ENCODE data around the gene SCUBE3.

SCUBE3 gene

DNA sequence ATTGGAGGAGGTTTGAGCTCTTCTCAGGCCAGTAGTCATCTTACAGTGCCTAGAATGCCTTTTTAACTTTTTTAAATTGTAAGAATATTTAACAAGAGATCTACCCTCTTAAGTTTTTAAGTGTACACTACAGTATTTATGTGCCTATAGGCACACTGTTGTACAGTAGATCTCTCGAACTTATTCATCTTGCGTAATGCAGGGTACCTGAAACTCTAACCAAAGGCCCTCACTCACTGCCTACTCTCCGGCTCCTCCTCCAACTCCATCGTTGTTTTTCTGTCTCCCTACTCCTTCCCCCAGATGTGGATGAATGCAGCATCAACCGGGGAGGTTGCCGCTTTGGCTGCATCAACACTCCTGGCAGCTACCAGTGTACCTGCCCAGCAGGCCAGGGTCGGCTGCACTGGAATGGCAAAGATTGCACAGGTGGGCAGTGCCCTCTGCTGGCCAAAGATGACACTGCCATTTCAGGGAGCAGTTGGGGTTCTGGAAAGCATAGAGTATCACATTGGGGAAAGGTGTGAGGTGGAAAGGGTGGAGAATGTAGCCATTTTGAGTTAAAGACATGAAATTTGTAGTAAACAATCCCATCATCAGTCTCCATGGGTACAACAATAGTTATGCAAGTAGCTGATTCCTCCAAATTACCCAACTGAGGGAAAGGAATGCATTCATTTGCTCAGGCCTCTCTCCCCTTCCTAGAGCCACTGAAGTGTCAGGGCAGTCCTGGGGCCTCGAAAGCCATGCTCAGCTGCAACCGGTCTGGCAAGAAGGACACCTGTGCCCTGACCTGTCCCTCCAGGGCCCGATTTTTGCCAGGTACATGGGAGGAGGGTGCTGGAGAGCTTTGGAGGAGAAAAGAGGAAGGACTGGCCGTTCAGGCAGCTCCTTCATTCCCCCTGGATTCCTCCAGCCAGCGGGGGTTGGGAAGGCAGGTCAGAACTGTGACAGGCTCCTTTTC lies 27.4 kb downstream of the SCUBE3 start:
- peak; percentile 63 for DNase-seq (ENCODE audit: low read depth)
- peak; percentile 98 for TF ChIP-seq CTCF (IDR thresholded peaks at IDR 0.05; ENCODE audit: low read length, missing control alignments)
- H3K4me3 ChIP-seq (replicated peaks; ENCODE audit: low read depth, low read length) = no peak overlapping the region

DNA sequence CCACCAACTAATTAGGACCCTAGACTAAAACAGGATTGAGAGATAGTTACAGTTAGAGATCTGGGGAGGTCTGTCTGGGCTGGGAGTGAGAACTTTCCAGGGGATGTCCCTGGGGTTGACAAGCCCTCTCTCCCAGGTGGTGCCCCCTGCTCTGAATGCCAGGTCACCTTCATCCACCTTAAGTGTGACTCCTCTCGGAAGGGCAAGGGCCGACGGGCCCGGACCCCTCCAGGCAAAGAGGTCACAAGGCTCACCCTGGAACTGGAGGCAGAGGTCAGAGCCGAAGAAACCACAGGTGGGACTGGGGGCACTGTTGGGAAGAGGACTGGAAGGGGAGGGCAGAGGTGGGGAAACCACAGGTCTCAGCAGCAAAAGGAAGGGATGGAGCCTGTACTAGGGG lies 28.7 kb downstream of the SCUBE3 start:
- no peak for TF ChIP-seq CTCF (IDR thresholded peaks at IDR 0.05; ENCODE audit: low read length, missing control alignments)
- DNase-seq (ENCODE audit: low read depth) = no peak
- no peak overlapping the region for H3K4me3 ChIP-seq (replicated peaks; ENCODE audit: low read depth, low read length)

DNA sequence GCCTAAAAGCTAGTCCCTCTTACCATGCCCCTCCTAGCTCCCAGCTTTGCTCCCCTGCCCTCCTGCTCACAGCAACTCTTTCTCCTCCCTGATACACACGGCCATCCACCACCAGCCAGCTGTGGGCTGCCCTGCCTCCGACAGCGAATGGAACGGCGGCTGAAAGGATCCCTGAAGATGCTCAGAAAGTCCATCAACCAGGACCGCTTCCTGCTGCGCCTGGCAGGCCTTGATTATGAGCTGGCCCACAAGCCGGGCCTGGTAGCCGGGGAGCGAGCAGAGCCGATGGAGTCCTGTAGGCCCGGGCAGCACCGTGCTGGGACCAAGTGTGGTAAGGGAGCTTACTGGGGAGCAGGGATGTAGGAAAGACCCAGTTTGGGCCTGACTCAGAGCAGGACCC lies 29.1 kb downstream of the SCUBE3 start:
- H3K4me3 ChIP-seq (replicated peaks; ENCODE audit: low read depth, low read length) = no peak overlapping the region
- DNase-seq (ENCODE audit: low read depth) = no peak
- no peak for TF ChIP-seq CTCF (IDR thresholded peaks at IDR 0.05; ENCODE audit: low read length, missing control alignments)

- no peak for TF ChIP-seq CTCF (IDR thresholded peaks at IDR 0.05; ENCODE audit: low read length, missing control alignments)
- H3K4me3 ChIP-seq (replicated peaks; ENCODE audit: low read depth, low read length) = no peak overlapping the region
- DNase-seq (ENCODE audit: low read depth) = no peak
Measured at GRCh38 chr6:35243386-35243958, 29.7 kb downstream of the SCUBE3 start.

DNA sequence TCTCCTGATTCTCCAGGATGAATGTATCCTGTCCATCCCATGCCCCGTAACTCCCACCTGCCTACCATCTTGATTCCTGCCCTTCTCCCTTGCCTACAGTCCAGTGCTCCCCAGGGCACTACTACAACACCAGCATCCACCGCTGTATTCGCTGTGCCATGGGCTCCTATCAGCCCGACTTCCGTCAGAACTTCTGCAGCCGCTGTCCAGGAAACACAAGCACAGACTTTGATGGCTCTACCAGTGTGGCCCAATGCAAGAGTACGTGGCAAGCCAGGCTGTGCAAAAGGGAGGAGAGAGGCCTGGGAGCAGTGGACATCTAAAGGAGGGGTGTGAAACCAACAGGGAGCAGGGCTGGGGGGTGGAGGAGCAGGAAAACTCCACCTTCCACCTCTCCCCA lies 30.8 kb downstream of the SCUBE3 start:
- no peak for TF ChIP-seq CTCF (IDR thresholded peaks at IDR 0.05; ENCODE audit: low read length, missing control alignments)
- H3K4me3 ChIP-seq (replicated peaks; ENCODE audit: low read depth, low read length) = no peak overlapping the region
- DNase-seq (ENCODE audit: low read depth) = no peak

GRCh38 chr6:35247642-35248231 lies 34.0 kb downstream of the SCUBE3 start:
- no peak overlapping the region for H3K4me3 ChIP-seq (replicated peaks; ENCODE audit: low read depth, low read length)
- no peak for TF ChIP-seq CTCF (IDR thresholded peaks at IDR 0.05; ENCODE audit: low read length, missing control alignments)
- no peak for DNase-seq (ENCODE audit: low read depth)

All from fibroblast of pulmonary artery (primary cell).